ENCODE measurements around the gene UBAP2.

DNA sequence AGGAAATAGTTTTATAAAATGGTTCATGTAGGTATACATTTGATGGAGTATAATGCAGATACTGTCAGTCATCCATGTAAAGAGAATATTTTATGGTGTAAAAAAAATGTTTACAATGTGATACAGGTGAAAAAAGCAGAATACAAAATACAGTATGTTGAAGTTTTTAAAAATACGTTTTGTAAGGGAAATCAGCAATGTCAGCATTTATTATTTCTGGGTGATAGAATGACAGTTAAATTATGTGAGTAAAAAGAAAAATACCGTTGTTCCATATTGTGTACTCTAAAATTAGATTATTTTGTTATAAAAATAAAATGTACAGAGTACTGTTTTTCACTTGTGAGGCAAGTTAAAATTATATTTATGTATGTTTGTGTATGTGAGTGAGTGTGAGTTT is 162.7 kb downstream of the UBAP2 start:
- TF ChIP-seq EP300 (IDR thresholded peaks at IDR 0.05) (no peak), POLR2A (IDR thresholded peaks at IDR 0.05) (no peak)

Data from tibial nerve (tissue), 3 donors.